ENCODE data around the gene FRY. TPM values are rescaled to one million over a fixed set of nuclear protein-coding genes. Genes with fewer than 3 reads are reported as not detected.
A peak's percentile ranks its signal among the peaks of the same experiment; 100 is the strongest.

Gene FRY
- total and polyA plus RNA-seq, 2 of the 13 experiments (the other 11 are each of a cell fraction or from before 2014, with no cell fraction given), result 8.2 to 13.1 TPM

DNA sequence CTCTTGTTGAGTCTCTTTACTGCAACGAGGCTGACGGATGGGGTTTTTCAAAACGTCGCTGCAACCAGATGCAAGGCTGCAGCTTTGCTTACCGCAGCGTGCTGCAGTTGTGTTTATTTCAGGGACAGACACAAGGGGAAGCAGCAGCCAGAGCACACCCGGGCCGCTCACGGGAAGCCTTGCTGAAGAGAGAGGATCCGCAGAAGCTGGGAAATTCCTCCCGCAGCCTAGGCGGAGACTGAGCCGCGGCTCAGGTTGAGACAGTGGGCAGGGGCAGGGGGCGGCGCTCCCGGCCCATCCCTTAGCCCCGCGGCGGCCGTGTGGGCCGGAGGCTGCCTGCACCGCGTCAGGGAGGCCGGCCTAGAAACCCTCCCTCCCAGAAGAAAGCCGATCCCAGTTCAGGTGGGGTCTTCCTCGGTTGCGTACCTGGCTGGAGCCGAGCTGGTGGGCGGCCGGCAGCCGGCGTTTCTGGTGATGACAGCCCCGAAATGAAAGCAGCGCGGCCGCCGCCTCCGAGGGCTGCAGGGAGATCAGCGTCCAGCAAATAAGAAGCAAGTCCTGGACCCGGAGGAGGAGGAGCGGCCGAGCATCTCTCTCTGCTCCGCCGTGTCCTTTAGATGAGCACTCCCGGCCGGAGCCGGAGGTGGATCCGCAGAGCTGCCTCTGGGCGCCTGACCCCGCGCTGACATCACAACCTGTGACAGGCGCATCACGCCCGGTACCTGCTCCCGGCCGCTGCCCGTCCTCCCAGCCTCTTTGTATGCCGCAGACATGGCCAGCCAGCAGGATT lies at the start of gene FRY (continued):
- TF ChIP-seq ZFP36L1 (CRISPR knock-in tag; IDR thresholded peaks at IDR 0.05) (peak; percentile 70; the same call in 1 of the 2 replicates), SATB2 (CRISPR knock-in tag; IDR thresholded peaks at IDR 0.05) (0 out of 2 replicates have a peak, but pooled peaks have one; percentile 15), SNAPC4 (CRISPR knock-in tag; IDR thresholded peaks at IDR 0.05) (peak; percentile 58; the same call in 1 of the 2 replicates), ZNF232 (CRISPR knock-in tag; IDR thresholded peaks at IDR 0.05; ENCODE audit: borderline replicate concordance) (0 out of 2 replicates have a peak, but pooled peaks have one; percentile 55), FLYWCH1 (CRISPR knock-in tag; IDR thresholded peaks at IDR 0.05) (0 out of 2 replicates have a peak, but pooled peaks have one; percentile 27), ZFP36 (IDR thresholded peaks at IDR 0.05; ENCODE audit: borderline replicate concordance, low read depth, low read length, partially characterized antibody) (no peak), NONO (IDR thresholded peaks at IDR 0.05) (no peak), NONO (CRISPR knock-in tag; conservative IDR thresholded peaks at IDR 0.05) (peak; percentile 50; the same call in 1 of the 2 replicates), HMGXB4 (CRISPR knock-in tag; IDR thresholded peaks at IDR 0.05; ENCODE audit: borderline replicate concordance in 1 of 2, low read depth in 1 of 2) (peak; percentile 60 to 85; a peak in 3 of 4 replicates), ZNF572 (CRISPR knock-in tag; IDR thresholded peaks at IDR 0.05) (no peak), POGZ (CRISPR knock-in tag; IDR thresholded peaks at IDR 0.05) (peak; percentile 46; the same call in 1 of the 2 replicates), ZNF12 (CRISPR knock-in tag; IDR thresholded peaks at IDR 0.05) (peak; percentile 62; the same call in 1 of the 2 replicates), SALL1 (CRISPR knock-in tag; IDR thresholded peaks at IDR 0.05) (peak; percentile 64), LCORL (IDR thresholded peaks at IDR 0.05) (no peak), LCORL (CRISPR knock-in tag; IDR thresholded peaks at IDR 0.05) (peak; percentile 58), ZNF703 (CRISPR knock-in tag; IDR thresholded peaks at IDR 0.05; ENCODE audit: borderline replicate concordance) (peak; percentile 80; the same call in 1 of the 2 replicates), ATF1 (CRISPR knock-in tag; IDR thresholded peaks at IDR 0.05) (0 out of 2 replicates have a peak, but pooled peaks have one; percentile 37)
- TF ChIP-seq, protein P1, sequence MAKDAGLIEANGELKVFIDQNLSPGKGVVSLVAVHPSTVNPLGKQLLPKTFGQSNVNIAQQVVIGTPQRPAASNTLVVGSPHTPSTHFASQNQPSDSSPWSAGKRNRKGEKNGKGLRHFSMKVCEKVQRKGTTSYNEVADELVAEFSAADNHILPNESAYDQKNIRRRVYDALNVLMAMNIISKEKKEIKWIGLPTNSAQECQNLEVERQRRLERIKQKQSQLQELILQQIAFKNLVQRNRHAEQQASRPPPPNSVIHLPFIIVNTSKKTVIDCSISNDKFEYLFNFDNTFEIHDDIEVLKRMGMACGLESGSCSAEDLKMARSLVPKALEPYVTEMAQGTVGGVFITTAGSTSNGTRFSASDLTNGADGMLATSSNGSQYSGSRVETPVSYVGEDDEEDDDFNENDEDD (CRISPR knock-in tag; IDR thresholded peaks at IDR 0.05; ENCODE audit: borderline replicate concordance), result no peak
- TF ChIP-seq, protein P2, sequence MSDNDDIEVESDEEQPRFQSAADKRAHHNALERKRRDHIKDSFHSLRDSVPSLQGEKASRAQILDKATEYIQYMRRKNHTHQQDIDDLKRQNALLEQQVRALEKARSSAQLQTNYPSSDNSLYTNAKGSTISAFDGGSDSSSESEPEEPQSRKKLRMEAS (IDR thresholded peaks at IDR 0.05), result peak; percentile 47; the same call in 1 of the 2 replicates
- TF ChIP-seq, protein P3, sequence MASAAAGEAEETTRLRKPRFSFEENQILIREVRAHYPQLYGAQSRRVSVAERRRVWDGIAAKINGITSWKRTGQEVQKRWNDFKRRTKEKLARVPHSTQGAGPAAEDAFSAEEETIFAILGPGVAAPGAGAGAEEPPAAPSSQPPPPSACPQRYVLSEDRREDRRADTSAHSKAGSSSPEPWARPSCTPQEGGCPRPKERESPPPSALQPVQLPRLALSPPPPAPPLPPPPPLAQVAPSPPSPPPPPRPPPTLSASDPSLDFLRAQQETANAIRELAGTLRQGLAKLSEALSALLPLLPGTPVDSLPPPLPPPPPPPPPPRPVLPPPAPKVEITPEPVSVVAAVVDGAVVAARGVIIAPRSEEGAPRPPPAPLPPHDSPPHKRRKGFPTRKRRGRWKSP (CRISPR knock-in tag; IDR thresholded peaks at IDR 0.05), result peak; percentile 29; the same call in 1 of the 2 replicates

Measured in HepG2 (cell line).